HG02840 (cell line): ENCODE results near the gene RAB1B.

Experiments
- ATAC-seq: cut with Tn5 transposase; IDR thresholded peaks from one replicate; pipeline ENCODE4 v1.9.1; 2021; ENCODE audit warnings: mild to moderate bottlenecking, moderate library complexity, moderate number of reproducible peaks; ENCODE audit not compliant: unreplicated experiment, low FRiP score

Gene RAB1B

GRCh38 chr11:66281776-66282467 is 13.5 kb downstream of the RAB1B start:
- no peak for ATAC-seq

DNA sequence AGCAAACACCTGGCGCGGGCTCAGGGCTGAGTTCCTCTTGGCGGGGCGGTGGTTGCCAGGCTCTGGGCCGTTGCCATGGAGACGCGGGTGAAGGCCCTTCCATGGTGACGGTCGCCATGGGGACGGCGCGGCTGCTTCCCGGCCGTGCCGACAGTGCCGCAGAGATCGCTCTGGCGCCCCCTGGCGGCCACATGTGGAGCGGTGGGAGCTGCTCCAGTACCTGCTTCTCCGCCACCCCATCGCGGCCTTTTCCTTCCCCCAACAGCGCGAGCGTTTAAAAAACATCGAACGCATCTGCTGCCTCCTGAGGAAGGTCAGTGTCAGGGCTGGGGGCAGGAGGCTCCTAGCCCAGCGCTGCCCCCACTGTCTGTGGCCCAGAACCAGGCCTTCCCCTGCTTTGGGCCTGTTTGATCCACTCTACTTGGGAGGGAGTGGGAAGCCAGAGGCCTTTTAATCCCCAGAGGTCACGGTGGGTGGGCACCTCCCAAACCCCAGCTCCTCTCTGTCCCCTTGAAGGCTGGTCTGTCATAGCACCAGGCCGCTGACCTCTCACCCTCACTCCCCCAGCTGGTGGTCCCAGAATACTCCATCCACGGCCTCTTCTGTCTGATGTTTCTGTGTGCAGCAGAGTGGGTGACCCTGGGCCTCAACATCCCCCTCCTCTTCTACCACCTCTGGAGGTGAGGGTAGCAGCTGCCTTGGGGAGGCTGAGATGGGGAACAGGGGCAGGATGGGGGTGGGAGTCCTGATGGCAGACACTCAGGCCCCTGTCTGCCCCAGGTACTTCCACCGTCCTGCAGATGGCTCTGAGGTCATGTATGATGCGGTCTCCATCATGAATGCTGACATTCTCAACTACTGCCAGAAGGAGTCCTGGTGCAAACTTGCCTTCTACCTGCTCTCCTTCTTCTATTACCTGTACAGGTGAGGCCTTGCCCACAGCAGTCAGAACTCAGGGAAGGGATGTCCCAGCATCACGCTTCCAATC is 14.3 kb downstream of the RAB1B start:
- peak; percentile 79 for ATAC-seq

DNA sequence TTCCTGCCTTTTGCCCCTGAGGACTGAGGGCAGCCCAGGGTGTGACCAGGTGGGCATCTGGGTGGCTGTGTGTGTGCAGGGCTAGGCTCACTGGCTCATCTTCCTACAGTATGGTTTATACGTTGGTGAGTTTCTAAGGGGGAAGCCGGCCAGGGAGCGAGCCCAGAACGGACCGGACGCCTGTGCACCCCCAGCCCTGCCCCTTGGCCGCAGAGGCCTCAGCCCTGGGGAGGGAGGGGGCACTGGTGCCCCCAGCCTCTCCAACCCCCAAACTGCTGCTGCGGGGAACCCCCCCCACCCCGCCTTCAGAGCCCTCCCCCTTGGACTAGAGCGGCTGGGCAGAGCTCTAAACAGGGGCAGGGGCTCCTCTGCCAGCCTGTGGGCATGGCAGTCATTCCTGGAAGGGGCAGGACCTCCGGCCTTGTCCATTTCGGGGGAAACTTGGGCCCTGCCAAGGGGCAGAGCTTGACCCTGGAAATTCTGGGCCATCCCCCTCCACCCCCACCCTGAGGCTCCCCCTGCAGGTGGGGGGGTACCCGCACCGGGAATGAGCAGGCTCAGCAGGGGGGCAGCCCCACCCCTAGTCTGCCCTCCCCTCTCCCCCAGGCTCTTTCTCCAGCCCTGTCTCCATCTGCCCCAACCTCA is 15.1 kb downstream of the RAB1B start:
- no peak for ATAC-seq

- no peak for ATAC-seq
These were observed 16.2 kb downstream of the RAB1B start for GRCh38 chr11:66284526-66285078.

- no peak for ATAC-seq
These were observed 17.0 kb downstream of the RAB1B start for GRCh38 chr11:66285250-66285947.

- ATAC-seq, result no peak
These were observed 18.3 kb downstream of the RAB1B start for GRCh38 chr11:66286699-66287098.

DNA sequence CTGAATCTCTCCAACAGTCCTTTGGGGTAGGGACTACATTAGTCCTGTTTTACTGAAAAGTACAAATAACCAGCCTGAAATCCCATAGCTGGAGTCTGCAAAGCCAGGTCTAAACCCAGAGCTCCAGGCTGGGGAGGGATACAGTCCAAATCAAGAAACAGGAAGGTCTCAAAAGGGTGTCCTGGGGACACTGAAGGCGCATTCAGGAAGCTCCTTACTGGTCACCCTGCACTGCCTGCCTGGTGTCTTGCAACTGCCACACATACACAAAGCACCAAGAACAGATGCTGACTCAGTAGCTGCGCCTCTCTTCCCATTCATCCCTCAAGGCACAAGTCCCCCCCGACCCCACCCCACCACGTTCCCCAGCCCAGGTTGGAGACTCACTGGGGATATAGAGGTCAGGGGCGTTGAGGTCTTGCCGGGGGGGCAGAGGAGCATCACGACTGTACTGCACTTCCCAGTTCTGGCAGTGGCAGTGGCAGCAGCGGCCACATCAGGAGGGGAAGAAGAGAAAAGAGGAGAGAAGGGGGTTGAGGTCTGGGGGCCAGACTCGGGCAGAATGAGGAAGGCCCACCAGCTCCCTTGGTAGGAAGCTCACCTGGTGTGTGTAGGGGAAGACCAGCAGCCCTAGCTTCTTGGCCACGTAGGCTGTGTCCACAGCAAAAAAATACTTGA is 18.9 kb downstream of the RAB1B start:
- ATAC-seq, result no peak

GRCh38 chr11:66287889-66288670 is 19.6 kb downstream of the RAB1B start:
- no peak for ATAC-seq

- peak; percentile 89 for ATAC-seq
These were observed 20.5 kb downstream of the RAB1B start, which contains the start of gene YIF1A for GRCh38 chr11:66288671-66289547. TSS of gene YIF1A (minus strand) at chr11:66289143. CDS start at chr11:66288985, 158 bp downstream.

- ATAC-seq, result peak; percentile 31
These were observed 21.3 kb downstream of the RAB1B start for GRCh38 chr11:66289548-66290329.

DNA sequence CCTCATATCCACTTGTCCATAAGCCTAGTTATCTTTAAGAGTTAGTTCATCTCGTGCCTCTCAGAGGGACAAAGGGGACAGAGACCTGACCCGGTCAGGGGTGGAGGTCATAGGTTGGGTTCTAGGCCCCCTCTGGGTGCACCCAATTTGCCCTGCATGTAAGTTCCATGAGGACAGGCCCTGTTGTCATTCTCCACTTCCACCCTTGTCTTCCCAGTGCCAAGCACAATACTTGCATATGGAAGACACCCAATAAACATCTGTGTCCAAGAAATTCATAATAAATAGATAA is 21.8 kb downstream of the RAB1B start:
- no peak for ATAC-seq

DNA sequence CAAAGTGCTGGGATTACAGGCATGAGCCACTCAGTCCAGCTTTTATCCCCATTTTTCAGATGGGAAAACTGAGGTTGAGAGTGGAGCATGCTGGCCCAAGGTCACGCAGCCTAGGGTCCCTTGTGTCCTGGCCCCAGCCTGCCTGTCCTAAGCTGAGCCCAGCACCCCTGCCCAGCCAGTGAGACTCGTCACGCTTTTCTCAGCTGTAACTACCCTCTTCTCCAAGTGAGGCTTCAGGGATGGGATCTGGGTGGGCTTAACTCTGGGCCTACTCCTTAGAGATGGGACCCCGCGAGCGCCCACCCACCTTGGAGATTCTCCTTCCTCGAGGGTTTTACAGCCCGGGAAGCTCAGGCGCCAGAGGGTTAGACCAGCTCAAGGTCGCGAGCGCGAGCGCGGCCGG is 22.9 kb downstream of the RAB1B start:
- ATAC-seq, result no peak

GRCh38 chr11:66291706-66292542 is 23.5 kb downstream of the RAB1B start, which contains the start of gene TMEM151A:
TSS of gene TMEM151A (plus strand) at chr11:66291894. CDS start at chr11:66292014, 120 bp downstream.
- ATAC-seq, result no peak

DNA sequence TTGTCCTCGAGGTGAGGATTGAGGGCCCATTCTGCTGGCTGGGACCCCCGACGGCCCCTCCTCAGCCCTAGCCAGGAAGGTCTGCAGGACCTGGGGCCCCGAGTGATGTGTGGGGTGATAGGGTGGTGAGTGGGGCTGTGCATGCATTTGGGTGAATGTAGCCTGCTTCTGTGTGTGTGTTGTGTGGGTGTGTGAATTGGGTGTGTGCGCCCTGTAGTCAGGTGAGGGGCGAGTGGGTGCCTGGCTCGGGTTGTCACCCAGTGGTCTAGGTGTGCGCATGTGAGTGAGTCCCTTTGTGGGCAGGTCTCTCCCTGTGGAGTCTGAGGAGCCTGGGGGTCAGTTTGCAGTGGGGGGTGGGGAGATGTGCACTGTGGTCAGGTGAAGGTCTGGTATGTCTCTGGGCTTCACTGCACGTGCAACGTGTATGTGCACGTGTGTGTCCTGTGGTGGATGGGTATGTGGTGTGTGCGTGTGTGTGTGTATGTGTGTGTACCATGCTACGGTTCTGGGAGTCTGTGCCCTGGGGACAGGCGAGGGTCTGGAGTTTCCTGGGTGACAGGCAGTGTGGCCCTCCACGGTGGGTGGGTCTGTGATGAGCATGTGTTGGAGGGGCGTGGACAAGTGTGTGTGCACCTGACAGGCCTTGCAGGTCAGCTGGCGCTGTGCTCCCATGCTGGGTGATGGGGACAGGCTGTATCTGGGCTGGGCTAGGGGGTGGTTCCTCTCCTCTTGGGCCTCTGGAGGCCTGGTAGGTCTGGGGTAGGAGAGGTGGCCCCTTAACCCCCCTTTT is 24.3 kb downstream of the RAB1B start:
- ATAC-seq, result no peak

DNA sequence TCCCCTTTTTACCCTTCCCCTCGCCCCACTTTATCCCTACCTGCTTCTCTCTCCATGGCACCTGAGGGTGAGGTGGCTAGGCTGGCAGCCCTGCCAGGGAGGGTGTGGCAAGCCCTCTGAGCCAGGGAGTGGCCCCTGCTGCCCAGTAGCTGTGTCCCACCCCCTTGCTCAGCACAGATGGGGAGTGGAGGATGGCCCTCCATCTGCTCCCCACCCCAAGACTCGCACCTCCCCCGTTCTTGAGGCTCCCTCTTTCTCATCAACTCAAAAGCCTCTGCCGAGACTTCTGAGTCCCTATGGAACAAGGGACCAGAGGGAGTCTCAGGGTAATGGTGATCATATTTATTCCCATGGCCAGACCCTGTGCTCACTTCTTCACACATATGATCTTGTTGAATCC is 24.9 kb downstream of the RAB1B start:
- ATAC-seq, result no peak
